HepG2 (cell line): Measurements from ENCODE around the gene PDE4D.

Experiments
- ELF1 ChIP-seq: sonication (generic); formaldehyde crosslinking; IDR thresholded peaks from 2 replicates; pipeline ENCODE4 v1.4.0; 2020; ENCODE audit warnings: missing genetic modification reagents
- EZH2 ChIP-seq: conservative IDR thresholded peaks from 2 replicates; pipeline ENCODE4 v1.6.1; 2012; ENCODE audit warnings: mild to moderate bottlenecking, low read depth, low read length, moderate library complexity
- FOXA1 ChIP-seq, 2 experiments: fragments of 450-650 bp in 1 of 2; sonication (generic) in 1 of 2; formaldehyde crosslinking in 1 of 2; IDR thresholded peaks; 2 replicates each; pipeline versions ENCODE4 v1.4.0 to v1.6.1; 2016 to 2020; ENCODE audit warnings: missing genetic modification reagents in 1 of 2
- HMGA1 ChIP-seq: sonication (generic); formaldehyde crosslinking; conservative IDR thresholded peaks from 2 replicates; pipeline ENCODE4 v1.4.0; 2020; ENCODE audit warnings: missing genetic modification reagents
- POLR2AphosphoS5 ChIP-seq: IDR thresholded peaks from 2 replicates; pipeline ENCODE4 v1.6.1; 2012; ENCODE audit warnings: low read depth, low read length
- PRPF4 ChIP-seq: fragments of 200-400 bp; formaldehyde crosslinking; IDR thresholded peaks from 2 replicates; pipeline ENCODE4 v1.6.1; 2016; ENCODE audit warnings: low read length, low read depth; ENCODE audit not compliant: poor library complexity, severe bottlenecking
- TARDBP ChIP-seq: sonication (generic); formaldehyde crosslinking; IDR thresholded peaks from 2 replicates; pipeline ENCODE4 v1.8.0; 2022; ENCODE audit warnings: mild to moderate bottlenecking, missing genetic modification reagents
- YY1 ChIP-seq: IDR thresholded peaks from 2 replicates; pipeline ENCODE4 v1.6.1; 2011; ENCODE audit warnings: low read length, low read depth, moderate library complexity, mild to moderate bottlenecking; ENCODE audit not compliant: insufficient read depth, insufficient replicate concordance
- ZNF280D ChIP-seq: sonication (generic); formaldehyde crosslinking; IDR thresholded peaks from 2 replicates; pipeline ENCODE4 v1.5.1; 2020; ENCODE audit warnings: mild to moderate bottlenecking, missing genetic modification reagents
- ZNF629 ChIP-seq: sonication (generic); formaldehyde crosslinking; conservative IDR thresholded peaks from 2 replicates; pipeline ENCODE4 v1.5.0; 2020; ENCODE audit warnings: missing genetic modification reagents
- ZNF639 ChIP-seq: conservative IDR thresholded peaks from 2 replicates; pipeline ENCODE4 v1.6.1; 2018; ENCODE audit warnings: missing genetic modification reagents
- ZNF737 ChIP-seq: sonication (generic); formaldehyde crosslinking; IDR thresholded peaks from 2 replicates; pipeline ENCODE4 v1.5.0; 2020; ENCODE audit warnings: missing genetic modification reagents, mild to moderate bottlenecking, borderline replicate concordance

GRCh38 chr5:59261969-59262368, 631.6 kb downstream of the PDE4D start:
- no peak for TF ChIP-seq ZNF737 (CRISPR knock-in tag)
- no peak for TF ChIP-seq HMGA1 (CRISPR knock-in tag)
- TF ChIP-seq YY1: no peak
- no peak for TF ChIP-seq EZH2
- no peak for TF ChIP-seq TARDBP (CRISPR knock-in tag)
- no peak for TF ChIP-seq ZNF639 (CRISPR knock-in tag)
- no peak for TF ChIP-seq ZNF280D
- TF ChIP-seq ELF1 (CRISPR knock-in tag): no peak
- TF ChIP-seq POLR2AphosphoS5: no peak
- no peak for TF ChIP-seq PRPF4
- TF ChIP-seq FOXA1 (IDR thresholded peaks at IDR 0.05): no peak
- TF ChIP-seq FOXA1 (CRISPR knock-in tag; IDR thresholded peaks at IDR 0.05): no peak
- no peak for TF ChIP-seq ZNF629
